HG03469 (cell line): ENCODE measurements around the gene NSMCE1.
A peak's percentile ranks its signal among the peaks of the same experiment; 100 is the strongest.
"Not testable (repeated sequence)": the region's sequence is repeated elsewhere in the genome, so short reads cannot be mapped to it uniquely, and the experiment has no call there.

Experiments used
- ATAC-seq: cut with Tn5 transposase; IDR thresholded peaks from one replicate; pipeline ENCODE4 v1.9.1; 2021; ENCODE audit warnings: mild to moderate bottlenecking, moderate library complexity, moderate number of reproducible peaks; ENCODE audit not compliant: unreplicated experiment

The NSMCE1 gene

DNA sequence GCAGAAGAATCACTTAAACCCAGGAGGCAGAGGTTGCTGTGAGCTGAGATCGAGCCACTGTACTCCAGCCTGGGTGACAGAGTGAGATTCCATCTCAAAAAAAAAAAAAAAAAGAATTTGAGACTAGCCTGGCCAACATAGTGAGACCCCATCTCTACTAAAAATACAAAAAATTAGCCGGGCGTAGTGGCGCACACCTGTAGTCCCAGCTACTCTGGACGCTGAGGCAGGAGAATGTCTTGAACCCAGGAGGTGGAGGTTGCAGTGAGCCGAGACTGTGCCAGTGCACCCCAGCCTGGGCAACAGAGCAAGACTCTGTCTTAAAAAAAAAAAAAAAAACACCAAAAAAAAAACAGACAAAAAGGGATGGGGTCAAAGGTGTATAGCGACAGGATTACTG is 4.1 kb upstream of the NSMCE1 start:
- not testable (repeated sequence) for ATAC-seq

GRCh38 chr16:27272076-27272475 is 3.5 kb upstream of the NSMCE1 start:
- no peak for ATAC-seq

GRCh38 chr16:27270349-27270748 is 1.8 kb upstream of the NSMCE1 start:
- ATAC-seq = no peak

DNA sequence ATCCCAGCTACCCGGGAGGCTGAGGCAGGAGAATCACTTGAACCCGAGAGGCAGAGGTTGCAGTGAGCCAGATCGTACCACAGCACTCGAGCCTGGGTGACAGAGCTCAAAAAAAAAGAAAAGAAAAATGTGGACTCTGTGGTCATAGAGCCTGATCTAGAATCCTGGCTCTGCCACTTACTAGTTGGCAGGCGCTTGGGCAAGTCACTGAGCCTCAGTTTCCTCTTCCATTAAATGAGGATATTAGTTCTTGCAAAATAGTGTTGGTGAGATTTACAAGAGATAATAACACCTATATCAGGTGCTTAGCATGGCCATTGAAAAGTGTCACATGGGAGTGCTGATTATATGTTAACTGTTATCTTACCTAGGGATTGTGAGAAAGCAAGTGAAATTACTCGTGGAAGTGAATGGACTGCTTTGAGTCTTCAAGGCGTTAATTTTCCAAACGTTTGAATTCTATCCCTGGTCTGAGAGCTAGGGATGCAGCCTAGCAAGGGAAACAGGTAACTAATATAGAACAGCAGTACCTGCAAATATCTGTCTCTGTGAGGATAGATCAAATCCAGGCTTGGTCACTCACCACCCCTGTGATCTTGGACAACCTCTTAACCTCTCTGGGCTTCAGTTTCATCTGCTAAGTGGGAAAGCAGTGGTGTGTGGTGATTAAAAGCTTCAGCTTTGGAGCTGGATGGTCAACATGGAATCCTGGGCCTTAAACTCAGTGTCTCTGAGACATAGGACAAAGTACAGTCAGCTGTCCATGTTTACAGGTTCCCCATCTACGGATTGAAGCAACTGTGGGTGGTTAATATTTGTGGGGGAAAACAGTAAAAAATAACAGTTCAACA is 953 bp upstream of the NSMCE1 start:
- no peak for ATAC-seq

- no peak for ATAC-seq
These were observed 1.4 kb downstream of the NSMCE1 start for GRCh38 chr16:27267037-27267677.

DNA sequence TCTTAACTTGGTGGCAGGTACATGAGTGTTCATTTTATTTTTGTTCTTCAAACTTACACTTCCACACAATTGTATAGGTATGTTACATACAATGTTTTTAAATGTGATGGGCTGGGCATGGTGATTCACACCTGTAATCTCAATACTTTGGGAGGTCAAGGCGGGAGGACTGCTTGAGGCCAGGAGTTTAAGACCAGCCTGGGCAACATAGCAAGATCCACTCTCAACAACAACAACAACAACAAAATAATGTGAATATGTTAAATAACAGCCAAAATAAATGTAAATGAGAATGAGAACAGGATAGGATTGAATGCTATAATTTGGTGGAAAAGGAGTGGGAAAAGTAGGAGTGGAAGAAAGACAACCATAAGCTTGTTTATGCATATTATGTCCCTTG is 2.6 kb downstream of the NSMCE1 start:
- ATAC-seq = no peak

DNA sequence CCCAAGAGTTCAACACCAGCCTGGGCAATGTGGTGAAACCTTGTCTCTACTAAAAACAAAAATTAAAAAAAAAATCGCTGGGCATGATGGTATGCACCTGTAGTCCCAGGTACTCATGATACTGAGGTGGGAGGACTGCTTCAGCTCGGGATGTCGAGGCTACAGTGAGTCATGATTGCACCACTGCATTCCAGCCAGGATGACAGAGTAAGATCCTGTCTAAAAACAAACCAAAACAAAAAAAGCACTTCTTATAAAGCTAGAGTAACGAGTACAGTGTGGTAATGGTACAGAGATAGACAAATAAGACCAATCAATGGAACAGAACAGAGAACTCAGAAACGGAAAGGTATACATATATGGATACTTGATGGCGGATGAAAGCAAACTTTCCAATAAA is 4.4 kb downstream of the NSMCE1 start:
- no peak for ATAC-seq

- not testable (repeated sequence) for ATAC-seq
These were observed 5.6 kb downstream of the NSMCE1 start for GRCh38 chr16:27262904-27263423.

DNA sequence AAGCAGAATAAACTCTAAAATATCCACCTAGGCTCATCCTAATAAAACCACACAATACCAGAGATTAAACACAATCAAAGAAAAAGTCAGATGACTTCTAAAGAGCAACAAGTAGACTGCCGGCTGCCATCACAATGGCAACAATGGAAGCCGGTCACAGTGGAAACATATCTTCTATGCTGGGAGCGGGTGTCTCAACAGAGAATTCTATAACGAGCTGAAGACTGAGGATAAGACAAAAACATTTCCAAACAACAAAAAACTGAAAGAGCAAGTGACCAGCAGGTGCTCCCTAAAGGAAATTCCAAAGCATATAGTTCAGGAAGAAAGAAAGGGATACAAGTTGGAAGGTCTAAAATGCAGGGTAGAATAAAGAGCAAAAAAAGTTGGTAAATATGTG is 8.9 kb downstream of the NSMCE1 start:
- no peak for ATAC-seq

DNA sequence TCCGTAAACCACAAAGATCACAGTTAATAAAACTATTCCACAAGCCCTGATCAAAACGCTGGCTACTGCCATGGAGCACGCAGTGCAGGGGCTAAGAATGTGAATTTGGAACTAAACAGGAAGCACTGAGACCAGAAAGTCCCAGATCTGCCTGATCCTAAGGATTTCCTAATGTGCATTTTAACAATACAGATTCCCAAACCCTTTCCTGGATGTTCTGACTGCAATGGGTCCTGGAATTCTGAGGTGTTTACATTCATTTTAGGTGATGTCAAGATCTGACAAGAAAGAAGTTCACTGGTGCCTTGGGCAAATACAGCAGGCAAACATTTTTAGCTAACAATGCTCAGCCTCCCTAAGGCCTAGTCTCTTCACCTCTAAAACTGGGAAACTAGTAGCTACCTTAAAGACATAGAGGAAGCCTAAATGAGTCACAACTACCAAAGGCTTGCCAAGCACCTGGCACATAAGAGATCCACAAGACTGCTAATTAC is 10.3 kb downstream of the NSMCE1 start:
- no peak for ATAC-seq

DNA sequence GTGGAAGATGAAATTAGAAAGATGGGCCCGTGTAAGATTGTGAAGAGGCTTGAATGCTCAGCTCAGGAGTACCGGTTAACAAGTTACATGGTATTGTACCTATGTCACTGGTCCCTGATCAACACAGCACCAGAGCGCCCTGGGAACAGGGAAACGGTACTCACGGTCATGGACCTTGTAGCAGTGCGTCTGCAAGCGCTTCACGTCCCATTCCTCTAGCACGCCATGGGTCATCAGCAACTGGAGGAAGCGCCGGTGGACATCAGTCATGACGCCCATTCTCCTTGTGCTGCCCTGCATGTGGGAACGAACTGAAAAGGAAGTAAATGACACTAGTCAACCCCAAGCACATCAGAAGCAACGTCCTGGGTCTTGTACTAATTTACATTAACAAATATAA is 11.3 kb downstream of the NSMCE1 start:
- no peak for ATAC-seq

DNA sequence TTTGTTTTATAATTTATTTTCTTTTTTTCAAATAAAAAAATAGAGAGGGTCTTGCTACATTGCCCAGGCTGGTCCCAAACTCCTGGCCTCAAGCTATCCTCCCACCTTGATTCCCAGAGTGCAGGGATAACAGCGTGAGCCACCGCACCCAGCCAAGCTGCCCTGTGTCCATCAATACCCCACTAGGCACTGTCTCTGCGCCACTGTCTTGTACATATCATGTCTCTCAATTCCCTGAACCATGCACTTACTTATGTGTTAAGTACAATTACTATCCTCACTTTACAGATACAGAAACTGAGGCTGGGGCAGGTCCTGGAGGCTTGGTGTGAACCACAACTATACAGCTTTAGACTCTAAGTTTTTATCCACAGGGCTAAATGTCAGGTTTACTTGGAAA is 11.7 kb downstream of the NSMCE1 start:
- no peak for ATAC-seq

GRCh38 chr16:27254262-27254811 is 14.2 kb downstream of the NSMCE1 start:
- peak; percentile 61 for ATAC-seq

DNA sequence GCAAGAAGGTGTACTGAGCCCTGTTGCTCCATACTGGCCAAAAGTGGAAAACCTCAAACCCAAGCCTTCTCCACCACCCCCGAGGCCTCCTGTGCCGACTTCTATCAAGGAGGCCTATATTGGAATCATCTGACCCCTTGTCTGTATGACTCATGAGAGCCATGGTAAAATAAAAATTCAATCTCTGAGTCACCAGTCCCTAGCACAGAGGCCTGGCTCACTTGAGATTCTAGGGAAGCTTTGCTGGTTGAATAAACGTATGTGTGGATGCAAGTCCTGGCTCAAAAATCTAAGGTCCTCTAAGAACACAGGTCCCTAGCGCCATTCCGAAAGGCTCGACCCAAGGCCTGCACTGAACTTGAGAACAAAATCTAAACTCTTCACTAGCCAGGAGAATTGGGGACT is 15.0 kb downstream of the NSMCE1 start:
- no peak for ATAC-seq

- ATAC-seq = no peak
These were observed 16.4 kb downstream of the NSMCE1 start for GRCh38 chr16:27252206-27252585.

GRCh38 chr16:27251541-27252205 is 16.9 kb downstream of the NSMCE1 start:
- no peak for ATAC-seq

- ATAC-seq = not testable (repeated sequence)
These were observed 19.7 kb downstream of the NSMCE1 start for GRCh38 chr16:27248886-27249285.

DNA sequence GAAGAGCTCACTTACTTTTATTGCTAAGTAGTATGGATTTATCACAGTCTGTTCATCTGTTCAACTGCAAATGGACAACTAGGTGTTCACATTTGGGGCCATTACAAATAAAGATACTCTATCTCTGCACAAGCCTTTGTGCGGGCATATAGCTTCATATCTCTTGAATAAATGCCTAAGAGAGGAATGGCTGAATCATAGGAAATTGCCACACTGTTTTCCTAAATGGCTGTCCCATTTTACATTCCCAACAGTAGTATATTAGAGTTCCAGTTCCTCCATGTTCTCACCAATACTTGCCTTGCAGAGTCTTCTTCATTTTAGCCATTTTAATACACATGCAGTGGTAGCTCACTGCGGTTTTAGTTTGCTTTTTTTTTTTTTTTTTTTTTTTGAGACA is 20.5 kb downstream of the NSMCE1 start:
- ATAC-seq = no peak

DNA sequence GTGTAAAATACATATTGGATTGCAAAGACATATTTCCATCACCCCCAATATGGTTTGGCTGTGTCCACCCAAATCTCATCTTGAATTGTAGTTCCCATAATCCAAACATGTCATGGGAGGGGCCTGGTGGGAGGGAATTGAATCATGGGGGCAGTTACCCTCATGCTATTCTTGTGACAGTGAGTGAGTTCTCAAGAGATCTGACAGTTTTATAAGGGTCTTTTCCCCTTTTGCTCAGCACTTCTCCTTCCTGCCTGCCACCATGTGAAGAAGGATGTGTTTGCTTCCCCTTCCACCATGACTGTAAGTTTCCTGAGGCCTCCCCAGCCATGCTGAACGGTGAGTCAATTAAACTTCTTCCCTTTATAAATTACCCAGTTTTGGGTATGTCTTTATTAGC is 21.5 kb downstream of the NSMCE1 start:
- ATAC-seq = not testable (repeated sequence)

GRCh38 chr16:27246439-27246838 is 22.1 kb downstream of the NSMCE1 start:
- ATAC-seq = no peak
